SK-N-SH (cell line): Measurements from ENCODE around the gene DCAF8. TPM values are rescaled to one million over a fixed set of nuclear protein-coding genes. Genes with fewer than 3 reads are reported as not detected.

Source experiments
- CTCF ChIA-PET: fragments of 300-600, 350-600 bp; formaldehyde crosslinking; extraction: SDS; loops from one replicate; lab custom pipeline; 2021; lab: Yijun Ruan, JAX
- POLR2A ChIA-PET: fragments of 350-600 bp; sonication (Branson Sonifier 250); formaldehyde crosslinking; extraction: SDS; loops from one replicate; lab custom pipeline; 2020; ENCODE audit warnings: antibody characterized with exemption, inconsistent platforms; lab: Yijun Ruan, JAX
- DNase-seq: peaks from one replicate; pipeline ENCODE4 v3.0.0; 2012
- H2AFZ ChIP-seq: fragments of 200-600 bp; sonication (generic); 2 replicates; pipeline ENCODE4 v1.8.1; 2016; ENCODE audit warnings: antibody characterized with exemption, mild to moderate bottlenecking, low read depth
- H3F3A ChIP-seq: fragments of 200-600 bp; sonication (generic); replicated peaks from 2 replicates; pipeline ENCODE3; 2016; ENCODE audit warnings: antibody characterized with exemption, mild to moderate bottlenecking; ENCODE audit not compliant: insufficient read depth
- H3K27ac ChIP-seq, 2 experiments: fragments of 200-500 bp in 1 of 2; fragments of 200-600 bp in 1 of 2; sonication (Bioruptor generic) in 1 of 2; sonication (generic), shearing (Covaris generic) in 1 of 2; 2 replicates each; pipeline versions ENCODE4 v1.5.1 to v1.6.1; 2014 to 2016; ENCODE audit warnings: low read depth in 2 of 2, inconsistent platforms in 1 of 2, low read length in 1 of 2, mild to moderate bottlenecking in 1 of 2, mixed read lengths in 1 of 2
- H3K27me3 ChIP-seq: fragments of 200-600 bp; sonication (generic), shearing (Covaris generic); 2 replicates; pipeline ENCODE4 v1.6.1; 2016; ENCODE audit warnings: mixed run types; ENCODE audit not compliant: insufficient read depth
- H3K36me3 ChIP-seq, 2 experiments: fragments of 200-500 bp in 1 of 2; fragments of 200-600 bp in 1 of 2; sonication (Bioruptor generic) in 1 of 2; sonication (generic) in 1 of 2; replicated peaks in 1 of 2; 2 replicates each; pipeline versions ENCODE3 to v1.5.1; 2014 to 2016; ENCODE audit warnings: low read length in 1 of 2, mild to moderate bottlenecking in 1 of 2; ENCODE audit not compliant: insufficient read depth in 2 of 2, control insufficient read depth in 1 of 2
- H3K4me1 ChIP-seq, 2 experiments: fragments of 200-500 bp in 1 of 2; fragments of 200-600 bp in 1 of 2; sonication (Bioruptor generic) in 1 of 2; sonication (generic), shearing (Covaris generic) in 1 of 2; 2 replicates each; pipeline versions ENCODE4 v1.5.1 to v1.6.1; 2014 to 2016; ENCODE audit warnings: low read depth in 1 of 2, low read length in 1 of 2, mixed run types in 1 of 2; ENCODE audit not compliant: insufficient read depth in 2 of 2, control insufficient read depth in 1 of 2
- H3K4me2 ChIP-seq: fragments of 200-600 bp; sonication (generic), shearing (Covaris generic); 2 replicates; pipeline ENCODE4 v1.6.1; 2017; ENCODE audit warnings: mixed run types
- H3K4me3 ChIP-seq, 2 experiments: fragments of 200-500 bp in 1 of 2; fragments of 200-600 bp in 1 of 2; sonication (Bioruptor generic) in 1 of 2; sonication (generic), shearing (Covaris generic) in 1 of 2; 2 replicates each; pipeline versions ENCODE4 v1.5.1 to v1.8.1; 2014 to 2016; ENCODE audit warnings: low read depth in 2 of 2, inconsistent platforms in 1 of 2, low read length in 1 of 2, mild to moderate bottlenecking in 1 of 2, mixed read lengths in 1 of 2, moderate library complexity in 1 of 2
- H3K79me2 ChIP-seq: fragments of 200-600 bp; sonication (generic); 2 replicates; pipeline ENCODE4 v1.8.1; 2017; ENCODE audit warnings: mild to moderate bottlenecking; ENCODE audit not compliant: insufficient read depth
- H3K9ac ChIP-seq: fragments of 200-600 bp; sonication (generic); 2 replicates; pipeline ENCODE4 v1.6.1; 2017; ENCODE audit warnings: mixed run types
- H3K9me2 ChIP-seq: fragments of 200-600 bp; sonication (generic); 2 replicates; pipeline ENCODE4 v1.6.1; 2017; ENCODE audit warnings: mixed run types
- H3K9me3 ChIP-seq: fragments of 200-600 bp; sonication (generic); 2 replicates; pipeline ENCODE4 v1.6.1; 2017; ENCODE audit warnings: mixed run types, mild to moderate bottlenecking, moderate library complexity
- H4K20me1 ChIP-seq: fragments of 200-600 bp; sonication (generic); 2 replicates; pipeline ENCODE4 v1.6.1; 2017; ENCODE audit warnings: mild to moderate bottlenecking, mixed run types; ENCODE audit not compliant: insufficient read depth
- EZH2phosphoT487 ChIP-seq: fragments of 200-600 bp; sonication (generic); IDR thresholded peaks from 2 replicates; pipeline ENCODE4 v1.6.1; 2017; ENCODE audit warnings: low read depth, mixed run types, mild to moderate bottlenecking, antibody characterized with exemption, moderate library complexity, borderline replicate concordance
- FOXM1 ChIP-seq: IDR thresholded peaks from 2 replicates; pipeline ENCODE4 v1.4.0; 2012; ENCODE audit warnings: low read depth, mild to moderate bottlenecking
- GABPA ChIP-seq: IDR thresholded peaks from 2 replicates; pipeline ENCODE4 v1.4.0; 2012; ENCODE audit warnings: low read depth, mild to moderate bottlenecking
- JUND ChIP-seq: IDR thresholded peaks from 2 replicates; pipeline ENCODE4 v1.4.0; 2012
- MAX ChIP-seq: IDR thresholded peaks from 2 replicates; pipeline ENCODE4 v1.4.0; 2012; ENCODE audit warnings: low read depth
- MXI1 ChIP-seq: IDR thresholded peaks from 2 replicates; pipeline ENCODE4 v1.6.1; 2012; ENCODE audit warnings: mild to moderate bottlenecking, low read depth, low read length, improper control_type of control experiment
- NFIC ChIP-seq: IDR thresholded peaks from 2 replicates; pipeline ENCODE4 v1.4.0; 2012; ENCODE audit warnings: borderline replicate concordance
- NRF1 ChIP-seq: IDR thresholded peaks from 2 replicates; pipeline ENCODE4 v1.6.1; 2012; ENCODE audit warnings: low read depth, mild to moderate bottlenecking, low read length
- PBX3 ChIP-seq: IDR thresholded peaks from 2 replicates; pipeline ENCODE4; 2012
- POLR2AphosphoS5 ChIP-seq: IDR thresholded peaks from 2 replicates; pipeline ENCODE4 v1.6.1; 2012; ENCODE audit warnings: low read depth, low read length
- RCOR1 ChIP-seq: fragments of 150-350 bp; IDR thresholded peaks from 2 replicates; pipeline ENCODE4 v1.6.1; 2017; ENCODE audit warnings: antibody characterized with exemption, low read length
- REST ChIP-seq: IDR thresholded peaks from 2 replicates; pipeline ENCODE4 v1.6.1; 2012; ENCODE audit warnings: mild to moderate bottlenecking, low read depth, low read length, moderate library complexity
- RFX5 ChIP-seq: IDR thresholded peaks from 2 replicates; pipeline ENCODE4 v1.6.1; 2012; ENCODE audit warnings: mild to moderate bottlenecking, improper control_type of control experiment, low read length
- RXRA ChIP-seq: IDR thresholded peaks from 2 replicates; pipeline ENCODE4 v1.4.0; 2012; ENCODE audit warnings: low read depth, mild to moderate bottlenecking, borderline replicate concordance
- TCF12 ChIP-seq: IDR thresholded peaks from 2 replicates; pipeline ENCODE4 v1.4.0; 2012
- YY1 ChIP-seq: IDR thresholded peaks from 2 replicates; pipeline ENCODE4 v1.4.0; 2012; ENCODE audit warnings: low read depth, mild to moderate bottlenecking
- WGBS: methylation state at CpG from one replicate; pipeline ENCODE4 v1.1.6; 2017; ENCODE audit warnings: low lambda C conversion rate; 5-methylcytosine and 5-hydroxymethylcytosine counted together
- polyA plus RNA-seq, 3 experiments: library from polyadenylated mRNA; depleted of rRNA; stranded (reverse); fragments of >200 nt; gene quantifications; 2 replicates each; pipeline ENCODE4 v1.2.3, GENCODE V29; 2012

DCAF8 gene
- polyA plus RNA-seq, 1 of the 3 experiments (the other 2 are of a cell fraction), result 108 TPM

GRCh38 chr1:160197231-160197630, 65.1 kb downstream of the DCAF8 start:
- TF ChIP-seq RCOR1 (no peak), FOXM1 (no peak), MXI1 (no peak), NRF1 (no peak), NFIC (no peak), JUND (no peak), YY1 (no peak), GABPA (no peak), POLR2AphosphoS5 (no peak), EZH2phosphoT487 (no peak), REST (no peak), RFX5 (no peak), MAX (no peak), PBX3 (no peak)
- no peaks in the 10 kb centered on the region for H3K9me3 ChIP-seq
- H3K4me3 ChIP-seq, result no peak overlapping the region
- WGBS, result 89% methylated on average over 4 of the region's 4 CpGs
- no peak for DNase-seq
- no peak overlapping the region for H3K4me2 ChIP-seq
- no peaks in the 10 kb centered on the region for H3F3A ChIP-seq
- no peak overlapping the region for H3K27ac ChIP-seq
- POLR2A ChIA-PET, result no interaction called here
- CTCF ChIA-PET, result interaction anchor here (0.7 to 3.3 kb wide), 6 partner anchors 12 to 96 kb away, joined by 3 to 15 read pairs (median 5); no protein-coding TSS in a partner anchor
- no peak overlapping the region for H2AFZ ChIP-seq
- H3K9me2 ChIP-seq, result no peaks in the 10 kb centered on the region
- H3K9ac ChIP-seq, result no peak overlapping the region
- peaks cover 0 to 5% of the 10 kb centered on the region in 2 experiments; a peak in 1 of 4 replicates for H3K4me1 ChIP-seq
- H3K79me2 ChIP-seq, result no peaks in the 10 kb centered on the region
- no peaks in the 10 kb centered on the region for H3K27me3 ChIP-seq
- no peaks in the 10 kb centered on the region for H3K36me3 ChIP-seq
- H4K20me1 ChIP-seq, result no peaks in the 10 kb centered on the region

GRCh38 chr1:160196143-160196542, 66.2 kb downstream of the DCAF8 start:
- 89% methylated on average over 4 of the region's 4 CpGs for WGBS
- H3K4me3 ChIP-seq, result no peak overlapping the region
- H3K4me1 ChIP-seq, result peaks cover 0 to 5% of the 10 kb centered on the region in 2 experiments; a peak in 1 of 4 replicates
- TF ChIP-seq MXI1 (no peak), RXRA (no peak), TCF12 (no peak), PBX3 (no peak)
- H3K9me3 ChIP-seq, result no peaks in the 10 kb centered on the region
- no peaks in the 10 kb centered on the region for H3K9me2 ChIP-seq
- DNase-seq, result no peak
- H3K36me3 ChIP-seq, result no peaks in the 10 kb centered on the region
- POLR2A ChIA-PET, result no interaction called here
- H3K4me2 ChIP-seq, result no peak overlapping the region
- H3K9ac ChIP-seq, result no peak overlapping the region
- no peaks in the 10 kb centered on the region for H3K79me2 ChIP-seq
- H3F3A ChIP-seq, result no peaks in the 10 kb centered on the region
- H2AFZ ChIP-seq, result no peak overlapping the region
- H3K27me3 ChIP-seq, result no peaks in the 10 kb centered on the region
- no peak overlapping the region for H3K27ac ChIP-seq
- no peaks in the 10 kb centered on the region for H4K20me1 ChIP-seq
- CTCF ChIA-PET, result interaction anchor here (1.6 to 2.6 kb wide), 5 partner anchors 23 to 95 kb away, joined by 4 to 13 read pairs (median 13); no protein-coding TSS in a partner anchor
